ENCODE measurements around the gene HSPA6. TPM values are rescaled to one million over a fixed set of nuclear protein-coding genes. Genes with fewer than 3 reads are reported as not detected.

Gene HSPA6
- polyA plus RNA-seq, 1 donor (not counting 4 experiments of a cell fraction or from before 2014, with no cell fraction given): 0.26 TPM

Other genes with a start within 250 kb of the HSPA6 start
- 0.19 to 0.45 TPM (median 0.45 TPM) in 3 replicates for gene MPZ, start 214.6 kb upstream of the HSPA6 start, polyA plus RNA-seq
- 362 to 518 TPM (median 401 TPM) in 3 replicates for gene SDHC, start 210.2 kb upstream of the HSPA6 start, polyA plus RNA-seq
- not detected in 3 replicates for gene CFAP126, start 156.7 kb upstream of the HSPA6 start, polyA plus RNA-seq
- gene FCGR2A, start 19.1 kb upstream of the HSPA6 start, polyA plus RNA-seq: 0.08 TPM in 1 of 3 replicates, not detected in the others
- gene FCGR3A, start 25.3 kb downstream of the HSPA6 start, polyA plus RNA-seq: not detected in 3 replicates
- gene FCGR3B, start 106.6 kb downstream of the HSPA6 start, polyA plus RNA-seq: not detected in 3 replicates
- gene FCGR2B, start 138.6 kb downstream of the HSPA6 start, polyA plus RNA-seq: 0.01 TPM in 1 of 3 replicates, not detected in the others
- 2.0 to 3.4 TPM (median 3.0 TPM) in 3 replicates for gene FCRLA, start 182.7 kb downstream of the HSPA6 start, polyA plus RNA-seq
- 0.41 to 0.54 TPM (median 0.52 TPM) in 3 replicates for gene FCRLB, start 197.0 kb downstream of the HSPA6 start, polyA plus RNA-seq
- 22.6 to 35.3 TPM (median 27.6 TPM) in 3 replicates for gene DUSP12, start 225.2 kb downstream of the HSPA6 start, polyA plus RNA-seq
- 16.4 to 19.7 TPM (median 18.3 TPM) in 3 replicates for gene ATF6, start 241.8 kb downstream of the HSPA6 start, polyA plus RNA-seq